Left ventricle myocardium inferior (tissue), 1 donor: ENCODE data around the gene WNT3. TPM values are rescaled to one million over a fixed set of nuclear protein-coding genes. Genes with fewer than 3 reads are reported as not detected.

ENCODE experiments used
- DNase-seq: peaks from one replicate; pipeline ENCODE4 v3.0.0-alpha.2; 2020
- H3K27ac ChIP-seq: fragments of 200-600 bp; replicated peaks from 2 replicates; pipeline ENCODE4 v1.8.0; 2021
- H3K27me3 ChIP-seq: fragments of 200-600 bp; 2 replicates; pipeline ENCODE4 v1.8.0; 2021; ENCODE audit warnings: low read depth
- H3K36me3 ChIP-seq: fragments of 200-600 bp; 2 replicates; pipeline ENCODE4 v1.8.0; 2021
- H3K4me1 ChIP-seq: fragments of 200-600 bp; 2 replicates; pipeline ENCODE4 v1.8.0; 2021
- H3K4me3 ChIP-seq: fragments of 200-600 bp; 2 replicates; pipeline ENCODE4 v1.8.0; 2021; ENCODE audit warnings: mild to moderate bottlenecking, moderate library complexity
- H3K9me3 ChIP-seq: fragments of 200-600 bp; replicated peaks from 2 replicates; pipeline ENCODE4 v1.8.0; 2021
- intact Hi-C: fragments of 100-400 bp; cut with micrococcal nuclease; formaldehyde crosslinking; loops from one replicate; pipeline ENCODE4 v1.11.0; 2022
- long read RNA-seq: library from polyadenylated mRNA; unstranded; transcript quantifications from one replicate; pipeline ENCODE4 v2.0.0, GENCODE V29; 2021
- total RNA-seq: library from RNA; stranded (reverse); fragmentation: NEBNext Ultra II Directional; extraction: Animal tissue kit (Norgen Biotek cat#: 25700); gene quantifications from one replicate; pipeline ENCODE4 v1.2.1, GENCODE V29; 2021
- TF ChIP-seq, protein P1 (sequence below): fragments of 200-600 bp; IDR thresholded peaks from 2 replicates; pipeline ENCODE4 v1.8.0; 2021; ENCODE audit warnings: antibody characterized with exemption, mild to moderate bottlenecking, borderline replicate concordance
- donor health status: DM: no; HTN: yes; CAD: no; lungs with severe emphysema.

The WNT3 gene, protein sequence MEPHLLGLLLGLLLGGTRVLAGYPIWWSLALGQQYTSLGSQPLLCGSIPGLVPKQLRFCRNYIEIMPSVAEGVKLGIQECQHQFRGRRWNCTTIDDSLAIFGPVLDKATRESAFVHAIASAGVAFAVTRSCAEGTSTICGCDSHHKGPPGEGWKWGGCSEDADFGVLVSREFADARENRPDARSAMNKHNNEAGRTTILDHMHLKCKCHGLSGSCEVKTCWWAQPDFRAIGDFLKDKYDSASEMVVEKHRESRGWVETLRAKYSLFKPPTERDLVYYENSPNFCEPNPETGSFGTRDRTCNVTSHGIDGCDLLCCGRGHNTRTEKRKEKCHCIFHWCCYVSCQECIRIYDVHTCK
- 0.96 TPM for total RNA-seq
- long read RNA-seq, partial matches to known transcripts, result 2 of 4 reads
- long read RNA-seq, other reads (novel, unspliced or antisense), result 2 of 4 reads

DNA sequence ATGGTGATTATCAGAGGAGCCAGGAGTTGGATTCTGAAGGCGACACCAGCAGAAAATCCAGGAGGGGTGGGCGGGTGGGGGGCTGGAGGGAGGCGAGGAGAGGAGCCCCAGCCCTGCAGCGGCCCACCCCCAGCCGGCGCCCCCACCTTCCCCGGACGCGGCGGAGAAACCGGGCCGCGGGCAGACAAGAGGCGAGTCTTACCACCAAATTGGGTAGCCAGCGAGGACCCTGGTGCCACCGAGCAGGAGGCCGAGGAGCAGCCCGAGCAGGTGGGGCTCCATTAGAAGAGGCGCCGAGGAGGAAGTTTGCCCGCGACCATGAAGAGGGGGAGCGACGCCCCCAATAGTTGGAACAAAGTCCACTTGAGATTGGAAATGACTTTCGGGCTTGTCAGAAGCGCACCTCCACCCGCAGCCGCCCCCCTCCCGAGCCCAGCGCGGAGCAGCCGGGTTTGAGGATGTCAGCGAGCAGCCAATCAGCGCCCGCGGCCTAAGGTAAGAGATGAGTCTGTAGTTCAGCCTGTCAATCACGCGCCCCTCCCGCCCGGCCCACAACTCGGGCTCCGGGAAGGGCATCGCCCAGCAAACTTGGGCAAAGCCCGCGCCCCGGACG is at the start of gene WNT3:
Gene WNT3, minus strand, starts transcription at position 377 of the 613 bp plus-strand sequence. Its CDS starts 95 bp downstream, at position 282.
- Histone ChIP-seq H3K9me3 (no peaks in the 10 kb centered on the region), H3K4me1 (peaks cover 29% of the 10 kb centered on the region), H3K27ac (no peak within 1 kb of the TSS), H3K27me3 (peaks cover 98% of the 10 kb centered on the region), H3K4me3 (peak within 1 kb of the TSS; percentile 60), H3K36me3 (no peaks in the 10 kb centered on the region)
- no peak for DNase-seq
- TF ChIP-seq, protein P1, sequence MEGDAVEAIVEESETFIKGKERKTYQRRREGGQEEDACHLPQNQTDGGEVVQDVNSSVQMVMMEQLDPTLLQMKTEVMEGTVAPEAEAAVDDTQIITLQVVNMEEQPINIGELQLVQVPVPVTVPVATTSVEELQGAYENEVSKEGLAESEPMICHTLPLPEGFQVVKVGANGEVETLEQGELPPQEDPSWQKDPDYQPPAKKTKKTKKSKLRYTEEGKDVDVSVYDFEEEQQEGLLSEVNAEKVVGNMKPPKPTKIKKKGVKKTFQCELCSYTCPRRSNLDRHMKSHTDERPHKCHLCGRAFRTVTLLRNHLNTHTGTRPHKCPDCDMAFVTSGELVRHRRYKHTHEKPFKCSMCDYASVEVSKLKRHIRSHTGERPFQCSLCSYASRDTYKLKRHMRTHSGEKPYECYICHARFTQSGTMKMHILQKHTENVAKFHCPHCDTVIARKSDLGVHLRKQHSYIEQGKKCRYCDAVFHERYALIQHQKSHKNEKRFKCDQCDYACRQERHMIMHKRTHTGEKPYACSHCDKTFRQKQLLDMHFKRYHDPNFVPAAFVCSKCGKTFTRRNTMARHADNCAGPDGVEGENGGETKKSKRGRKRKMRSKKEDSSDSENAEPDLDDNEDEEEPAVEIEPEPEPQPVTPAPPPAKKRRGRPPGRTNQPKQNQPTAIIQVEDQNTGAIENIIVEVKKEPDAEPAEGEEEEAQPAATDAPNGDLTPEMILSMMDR, result no peak
- intact Hi-C loops, result no loop called here

DNA sequence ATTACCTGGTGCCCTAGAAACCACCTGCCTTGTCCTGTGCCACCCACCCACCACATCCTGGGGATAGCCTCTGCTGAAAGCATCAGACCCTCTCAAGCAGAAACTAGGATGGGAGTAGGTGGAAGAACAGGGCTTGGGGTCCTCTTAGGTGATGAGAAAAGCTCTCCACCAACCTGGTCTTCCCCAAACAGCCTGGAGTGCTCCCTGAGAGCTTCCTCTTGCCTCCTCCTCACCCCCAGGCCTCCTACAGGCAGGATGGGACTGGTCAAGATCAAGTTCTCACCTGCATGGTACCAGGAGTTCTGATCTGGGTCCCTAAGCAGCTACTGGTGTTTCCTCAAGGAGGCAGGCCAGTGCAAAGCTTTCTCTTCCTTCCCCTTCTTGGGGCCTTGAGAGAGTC is 48.3 kb upstream of the WNT3 start:
- TF ChIP-seq, protein P1, result no peak
- no peak for DNase-seq
- H3K9me3 ChIP-seq, result no peaks in the 10 kb centered on the region
- intact Hi-C loops, result no loop called here
- H3K4me1 ChIP-seq, result no peaks in the 10 kb centered on the region
- peaks cover 54% of the 10 kb centered on the region for H3K27me3 ChIP-seq
- H3K36me3 ChIP-seq, result no peaks in the 10 kb centered on the region
- H3K4me3 ChIP-seq, result no peak overlapping the region
- H3K27ac ChIP-seq, result no peak overlapping the region

DNA sequence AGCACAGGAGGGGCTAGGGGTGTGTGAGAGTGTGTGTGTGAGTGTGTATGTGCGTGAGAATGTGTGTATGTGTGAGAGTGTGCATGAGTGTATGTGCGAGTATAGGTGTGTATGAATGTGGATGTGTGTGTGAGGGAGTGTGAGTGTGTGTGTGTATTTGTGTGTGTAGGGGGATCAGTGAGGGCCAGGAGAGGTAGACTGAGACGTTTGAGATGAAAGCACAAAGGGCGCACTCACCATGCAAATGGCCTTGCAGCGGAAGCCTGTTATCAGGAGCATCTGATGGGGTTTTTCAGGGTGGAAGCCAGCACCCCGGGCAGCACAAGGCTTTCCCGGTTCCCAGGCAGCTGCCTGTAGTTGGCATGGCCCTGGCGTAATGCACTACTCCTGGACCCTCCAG is 47.8 kb upstream of the WNT3 start:
- no peak for DNase-seq
- TF ChIP-seq, protein P1, result no peak
- Histone ChIP-seq H3K27ac (no peak overlapping the region), H3K9me3 (no peaks in the 10 kb centered on the region), H3K4me1 (no peaks in the 10 kb centered on the region), H3K4me3 (no peak overlapping the region), H3K36me3 (no peaks in the 10 kb centered on the region), H3K27me3 (peaks cover 58% of the 10 kb centered on the region)
- intact Hi-C loops, result no loop called here

DNA sequence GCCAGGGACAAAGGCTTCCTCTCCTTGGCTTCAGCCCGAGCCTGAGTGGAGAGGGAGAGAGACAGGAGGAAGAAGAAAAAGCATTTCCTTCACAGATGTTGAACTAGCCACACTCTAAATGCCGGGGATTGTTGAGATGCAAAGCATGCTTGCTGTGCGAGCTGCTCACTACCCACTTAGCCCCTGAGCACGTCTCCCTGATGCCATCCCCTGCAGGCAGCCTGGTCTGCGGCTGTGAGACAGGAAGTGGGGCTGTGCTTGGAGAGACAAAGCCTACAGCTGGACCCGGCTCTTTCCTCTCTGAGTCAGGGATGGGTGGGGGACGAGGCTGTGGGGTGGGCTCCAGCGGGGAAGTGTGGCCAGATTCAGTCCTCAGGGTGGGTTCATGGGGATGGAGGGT is 46.6 kb upstream of the WNT3 start:
- Histone ChIP-seq H3K4me3 (no peak overlapping the region), H3K9me3 (no peaks in the 10 kb centered on the region), H3K36me3 (no peaks in the 10 kb centered on the region), H3K27me3 (peaks cover 62% of the 10 kb centered on the region), H3K27ac (no peak overlapping the region), H3K4me1 (no peaks in the 10 kb centered on the region)
- DNase-seq, result no peak
- TF ChIP-seq, protein P1, result no peak
- intact Hi-C loops, result no loop called here

DNA sequence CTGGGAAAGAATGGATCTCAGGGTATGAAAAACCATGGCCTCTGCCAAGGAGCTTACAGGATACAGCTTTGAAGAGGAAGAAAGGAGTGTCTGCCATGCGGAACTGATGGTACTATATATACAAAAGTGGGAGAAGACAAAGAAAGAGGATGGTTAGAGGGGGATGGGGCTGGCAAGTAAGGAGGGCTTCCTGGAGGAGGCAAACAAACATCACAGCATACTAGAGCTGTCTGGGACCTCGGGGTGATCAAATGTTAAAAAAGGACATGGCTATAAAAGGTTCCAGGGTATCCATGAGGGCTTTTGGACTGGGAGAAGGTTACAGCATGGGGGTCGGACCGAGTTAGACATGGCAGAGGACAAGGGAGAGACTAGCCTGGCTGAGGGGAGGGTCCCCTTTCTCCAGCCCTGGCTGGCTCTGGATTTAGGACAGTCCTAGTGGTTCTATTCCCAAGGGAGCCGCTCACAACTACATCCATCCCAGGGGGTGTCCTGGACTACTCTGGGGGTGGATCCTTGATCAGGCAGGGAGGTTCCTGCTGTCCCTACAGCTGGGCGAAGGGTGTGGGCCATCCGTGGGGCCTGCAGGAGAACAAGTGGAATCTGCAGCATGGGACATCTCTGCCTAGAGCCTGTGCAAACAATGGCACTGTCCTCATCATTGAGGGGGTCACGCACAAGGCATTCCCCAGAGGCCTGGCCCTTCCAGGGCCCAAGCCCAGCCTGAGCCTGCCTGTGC is 45.1 kb upstream of the WNT3 start:
- H3K4me1 ChIP-seq, result no peaks in the 10 kb centered on the region
- H3K27ac ChIP-seq, result no peak overlapping the region
- H3K27me3 ChIP-seq, result peaks cover 62% of the 10 kb centered on the region
- no peak overlapping the region for H3K4me3 ChIP-seq
- H3K36me3 ChIP-seq, result no peaks in the 10 kb centered on the region
- intact Hi-C loops, result no loop called here
- DNase-seq, result no peak
- H3K9me3 ChIP-seq, result no peaks in the 10 kb centered on the region
- TF ChIP-seq, protein P1, result no peak
